SU-DHL-6 (cell line): Measurements from ENCODE around the gene COQ8A.

Source experiments
- H2AFZ ChIP-seq: fragments of 200-600 bp; sonication (generic); 2 replicates; pipeline ENCODE4 v1.6.1; 2014; ENCODE audit warnings: low read depth, mild to moderate bottlenecking, moderate library complexity, mixed read lengths, antibody characterized with exemption, low read length; ENCODE audit not compliant: severe bottlenecking
- H3F3A ChIP-seq: fragments of 200-600 bp; shearing (Covaris generic); 2 replicates; pipeline ENCODE4 v1.6.0; 2016; ENCODE audit warnings: antibody characterized with exemption, mild to moderate bottlenecking; ENCODE audit not compliant: insufficient read depth
- H3K27ac ChIP-seq: fragments of 200-600 bp; sonication (generic); 2 replicates; pipeline ENCODE4 v1.5.1; 2016; ENCODE audit warnings: low read depth, mild to moderate bottlenecking, low read length, moderate library complexity, mixed read lengths
- H3K27me3 ChIP-seq: fragments of 200-600 bp; sonication (generic), shearing (Covaris generic); 2 replicates; pipeline ENCODE4 v1.6.0; 2014; ENCODE audit warnings: mild to moderate bottlenecking, low read length
- H3K36me3 ChIP-seq: fragments of 200-600 bp; sonication (generic); 2 replicates; pipeline ENCODE4 v1.6.1; 2014; ENCODE audit warnings: mild to moderate bottlenecking, low read length, mixed read lengths
- H3K4me2 ChIP-seq: fragments of 300-600, 200-600 bp; shearing (Covaris generic), sonication (generic); 2 replicates; pipeline ENCODE4 v1.6.0; 2014; ENCODE audit warnings: low read length, low read depth, mild to moderate bottlenecking; ENCODE audit not compliant: poor library complexity, severe bottlenecking
- H3K4me3 ChIP-seq: fragments of 200-600 bp; sonication (generic); 2 replicates; pipeline ENCODE4 v1.5.1; 2014; ENCODE audit warnings: antibody characterized with exemption, low read length, mild to moderate bottlenecking, mixed read lengths; ENCODE audit not compliant: insufficient read depth, poor library complexity, severe bottlenecking
- H3K79me2 ChIP-seq: fragments of 200-600 bp; sonication (generic); 2 replicates; pipeline ENCODE4 v1.6.1; 2014; ENCODE audit warnings: mild to moderate bottlenecking, low read length, moderate library complexity; ENCODE audit not compliant: insufficient read depth
- H3K9ac ChIP-seq: fragments of 200-600 bp; sonication (generic); 2 replicates; pipeline ENCODE4 v1.7.0; 2014; ENCODE audit warnings: mild to moderate bottlenecking, low read length
- H3K9me2 ChIP-seq: fragments of 200-600 bp; sonication (generic); replicated peaks from 2 replicates; pipeline ENCODE4 v1.6.1; 2014; ENCODE audit warnings: low read length; ENCODE audit not compliant: insufficient read depth
- H3K9me3 ChIP-seq: fragments of 200-600 bp; sonication (generic); 2 replicates; pipeline ENCODE4 v1.6.1; 2014; ENCODE audit warnings: low read length, mixed read lengths; ENCODE audit not compliant: insufficient read depth
- H4K20me1 ChIP-seq: fragments of 200-600 bp; sonication (generic); 2 replicates; pipeline ENCODE4 v1.6.1; 2014; ENCODE audit warnings: low read depth, mild to moderate bottlenecking, antibody characterized with exemption, low read length, moderate library complexity, mixed read lengths
- EZH2phosphoT487 ChIP-seq: fragments of 200-600 bp; sonication (generic), shearing (Covaris generic); conservative IDR thresholded peaks from 2 replicates; pipeline ENCODE4 v1.6.1; 2018; ENCODE audit warnings: mild to moderate bottlenecking, antibody characterized with exemption, low read length, moderate library complexity, mixed read lengths
- TF ChIP-seq, protein P1 (sequence below): fragments of 200-600 bp; sonication (generic); IDR thresholded peaks from one replicate; pipeline ENCODE4 v1.5.1; 2017; ENCODE audit warnings: antibody characterized with exemption, mild to moderate bottlenecking, low read length, moderate library complexity; ENCODE audit not compliant: insufficient read depth, poor library complexity, severe bottlenecking

Gene COQ8A

DNA sequence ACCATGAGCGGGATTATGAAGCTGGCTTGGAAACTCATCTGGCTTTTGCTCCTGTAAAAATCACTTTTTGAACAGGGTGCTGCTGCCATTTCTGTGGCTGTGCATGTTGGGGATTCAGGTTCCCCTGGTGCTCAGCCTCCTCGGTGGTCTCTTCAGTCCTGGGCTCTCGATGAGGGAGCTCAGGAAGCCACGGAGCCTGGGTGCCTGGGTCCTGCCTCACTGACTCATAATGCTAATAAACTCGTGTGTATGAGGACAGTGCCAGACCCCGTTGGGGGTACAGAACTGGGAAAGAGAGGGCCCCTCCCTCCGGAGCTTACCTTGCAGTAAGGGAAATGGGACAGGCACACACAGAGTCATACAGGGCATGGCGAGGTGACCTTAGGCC is 5.8 kb downstream of the COQ8A start:
- Histone ChIP-seq H3K4me2 (no peak overlapping the region), H3F3A (no peaks in the 10 kb centered on the region), H3K4me3 (no peak overlapping the region), H3K27me3 (no peaks in the 10 kb centered on the region), H3K9me3 (no peaks in the 10 kb centered on the region), H2AFZ (no peak overlapping the region), H3K27ac (no peak overlapping the region), H3K9ac (no peak overlapping the region), H3K9me2 (no peaks in the 10 kb centered on the region), H4K20me1 (no peaks in the 10 kb centered on the region), H3K36me3 (no peaks in the 10 kb centered on the region), H3K79me2 (no peaks in the 10 kb centered on the region)
- TF ChIP-seq, protein P1, sequence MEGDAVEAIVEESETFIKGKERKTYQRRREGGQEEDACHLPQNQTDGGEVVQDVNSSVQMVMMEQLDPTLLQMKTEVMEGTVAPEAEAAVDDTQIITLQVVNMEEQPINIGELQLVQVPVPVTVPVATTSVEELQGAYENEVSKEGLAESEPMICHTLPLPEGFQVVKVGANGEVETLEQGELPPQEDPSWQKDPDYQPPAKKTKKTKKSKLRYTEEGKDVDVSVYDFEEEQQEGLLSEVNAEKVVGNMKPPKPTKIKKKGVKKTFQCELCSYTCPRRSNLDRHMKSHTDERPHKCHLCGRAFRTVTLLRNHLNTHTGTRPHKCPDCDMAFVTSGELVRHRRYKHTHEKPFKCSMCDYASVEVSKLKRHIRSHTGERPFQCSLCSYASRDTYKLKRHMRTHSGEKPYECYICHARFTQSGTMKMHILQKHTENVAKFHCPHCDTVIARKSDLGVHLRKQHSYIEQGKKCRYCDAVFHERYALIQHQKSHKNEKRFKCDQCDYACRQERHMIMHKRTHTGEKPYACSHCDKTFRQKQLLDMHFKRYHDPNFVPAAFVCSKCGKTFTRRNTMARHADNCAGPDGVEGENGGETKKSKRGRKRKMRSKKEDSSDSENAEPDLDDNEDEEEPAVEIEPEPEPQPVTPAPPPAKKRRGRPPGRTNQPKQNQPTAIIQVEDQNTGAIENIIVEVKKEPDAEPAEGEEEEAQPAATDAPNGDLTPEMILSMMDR, result no peak
- no peak for TF ChIP-seq EZH2phosphoT487

DNA sequence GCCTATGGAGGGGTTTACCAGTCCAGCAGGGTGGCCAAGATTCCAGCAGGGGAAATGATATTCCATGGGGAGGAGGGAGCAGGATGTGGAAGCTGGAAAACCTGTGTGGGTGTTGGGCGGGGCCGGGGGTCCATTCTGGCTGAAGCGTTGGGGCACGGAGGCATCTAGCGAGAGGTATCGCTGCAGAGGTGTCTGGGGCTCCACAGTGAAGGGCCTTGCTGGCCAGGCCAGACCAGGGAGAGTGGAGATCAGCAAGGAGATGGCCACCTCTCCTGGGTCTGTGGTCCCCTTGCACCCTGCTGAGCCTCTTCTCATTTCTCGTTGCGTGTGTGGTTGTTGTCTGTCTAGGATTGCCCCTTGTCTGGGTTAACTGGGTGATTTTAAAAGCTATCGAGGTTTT is 6.2 kb downstream of the COQ8A start:
- H3K79me2 ChIP-seq, result no peaks in the 10 kb centered on the region
- no peaks in the 10 kb centered on the region for H3K36me3 ChIP-seq
- no peak overlapping the region for H3K4me3 ChIP-seq

DNA sequence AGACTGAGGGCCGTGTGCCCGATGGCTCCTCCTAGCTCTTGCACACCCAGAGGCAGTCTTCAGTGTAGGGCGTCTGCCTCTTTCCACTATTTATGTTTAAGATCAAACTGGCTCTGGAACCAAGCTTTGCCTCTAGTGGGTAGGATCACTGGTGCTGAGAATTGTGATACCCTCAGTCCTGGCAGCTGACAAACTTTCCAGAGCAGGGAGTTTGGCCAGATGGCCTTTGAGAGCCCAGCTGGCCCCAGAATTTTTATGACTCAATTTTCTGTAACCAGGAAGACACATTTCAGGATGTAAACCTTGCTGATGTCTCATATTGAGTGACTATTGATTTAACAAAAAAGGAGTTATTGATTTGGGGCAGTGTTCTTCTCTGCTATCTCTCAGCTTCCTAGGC is 6.7 kb downstream of the COQ8A start:
- H3K9me2 ChIP-seq, result no peaks in the 10 kb centered on the region
- no peak overlapping the region for H3K4me3 ChIP-seq
- no peak overlapping the region for H2AFZ ChIP-seq
- H3K9ac ChIP-seq, result no peak overlapping the region
- no peak overlapping the region for H3K4me2 ChIP-seq
- no peaks in the 10 kb centered on the region for H3K36me3 ChIP-seq
- H3F3A ChIP-seq, result no peaks in the 10 kb centered on the region
- no peak overlapping the region for H3K27ac ChIP-seq
- no peaks in the 10 kb centered on the region for H3K9me3 ChIP-seq
- no peaks in the 10 kb centered on the region for H4K20me1 ChIP-seq
- H3K79me2 ChIP-seq, result no peaks in the 10 kb centered on the region
- TF ChIP-seq, protein P1, result no peak
- no peak for TF ChIP-seq EZH2phosphoT487
- no peaks in the 10 kb centered on the region for H3K27me3 ChIP-seq

More for the DNA sequence above, 6.2 kb downstream of the COQ8A start:
- no peaks in the 10 kb centered on the region for H3F3A ChIP-seq
- no peak overlapping the region for H3K9ac ChIP-seq
- H2AFZ ChIP-seq, result no peak overlapping the region
- H4K20me1 ChIP-seq, result no peaks in the 10 kb centered on the region
- no peaks in the 10 kb centered on the region for H3K9me2 ChIP-seq
- H3K9me3 ChIP-seq, result no peaks in the 10 kb centered on the region
- no peak overlapping the region for H3K27ac ChIP-seq
- no peaks in the 10 kb centered on the region for H3K27me3 ChIP-seq
- no peak overlapping the region for H3K4me2 ChIP-seq
- TF ChIP-seq EZH2phosphoT487, result no peak
- TF ChIP-seq, protein P1, result no peak
